GM23338 (cell line): ENCODE measurements around the gene MYDGF. TPM values are rescaled to one million over a fixed set of nuclear protein-coding genes. Genes with fewer than 3 reads are reported as not detected.

ENCODE experiments used
- ATAC-seq: fragments of 200-7000 bp; cut with Tn5 transposase; 3 replicates; pipeline ENCODE4 v1.9.1; 2020
- DNase-seq: peaks from one replicate; pipeline ENCODE4 v3.0.0-alpha.2; 2015; ENCODE audit warnings: low spot score
- H2AFZ ChIP-seq: fragments of 200-600 bp; sonication (generic); 2 replicates; pipeline ENCODE4 v1.8.0; 2016; ENCODE audit warnings: antibody characterized with exemption, mild to moderate bottlenecking, moderate library complexity
- H3F3A ChIP-seq: fragments of 200-600 bp; sonication (generic); replicated peaks from 2 replicates; pipeline ENCODE4 v1.8.0; 2017; ENCODE audit warnings: antibody characterized with exemption, mixed run types, low read depth
- H3K27ac ChIP-seq: fragments of 200-600 bp; sonication (generic); 2 replicates; pipeline ENCODE4 v1.6.1; 2016; ENCODE audit warnings: low read depth
- H3K27me3 ChIP-seq: fragments of 200-600 bp; sonication (generic); 2 replicates; pipeline ENCODE4 v1.8.0; 2016; ENCODE audit warnings: mild to moderate bottlenecking, mixed run types, moderate library complexity; ENCODE audit not compliant: insufficient read depth
- H3K36me3 ChIP-seq: fragments of 200-600 bp; sonication (generic); 2 replicates; pipeline ENCODE4 v1.8.0; 2016; ENCODE audit warnings: mild to moderate bottlenecking; ENCODE audit not compliant: insufficient read depth
- H3K4me1 ChIP-seq: fragments of 200-600 bp; sonication (generic); 2 replicates; pipeline ENCODE4 v1.8.0; 2016; ENCODE audit warnings: mild to moderate bottlenecking, moderate library complexity; ENCODE audit not compliant: insufficient read depth
- H3K4me2 ChIP-seq: fragments of 200-600 bp; sonication (generic); 2 replicates; pipeline ENCODE4 v1.7.1; 2017; ENCODE audit warnings: mixed run types
- H3K4me3 ChIP-seq: fragments of 200-600 bp; sonication (generic); 2 replicates; pipeline ENCODE4 v1.6.1; 2016; ENCODE audit warnings: mixed run types
- H3K79me2 ChIP-seq: fragments of 200-600 bp; sonication (generic); replicated peaks from 2 replicates; pipeline ENCODE4 v1.8.0; 2017; ENCODE audit warnings: mild to moderate bottlenecking; ENCODE audit not compliant: insufficient read depth
- H3K9me2 ChIP-seq: fragments of 200-600 bp; sonication (generic); 2 replicates; pipeline ENCODE4 v1.8.0; 2017; ENCODE audit not compliant: insufficient read depth
- H4K20me1 ChIP-seq: fragments of 200-600 bp; sonication (generic); replicated peaks from 2 replicates; pipeline ENCODE4 v1.8.0; 2017; ENCODE audit warnings: mild to moderate bottlenecking; ENCODE audit not compliant: insufficient read depth
- H3K27ac Mint-ChIP-seq: 2 replicates; pipeline ENCODE4 v1.8.0; 2020; ENCODE audit warnings: inconsistent platforms, mild to moderate bottlenecking, moderate library complexity, mixed read lengths
- H3K27me3 Mint-ChIP-seq: 3 replicates; pipeline ENCODE4 v1.8.0; 2022; ENCODE audit warnings: low read depth, mild to moderate bottlenecking, moderate library complexity, mixed read lengths, inconsistent platforms; ENCODE audit not compliant: insufficient read depth, poor library complexity
- H3K36me3 Mint-ChIP-seq: 3 replicates; pipeline ENCODE4 v1.8.0; 2021; ENCODE audit warnings: low read depth, mild to moderate bottlenecking, inconsistent platforms, moderate library complexity, mixed read lengths
- H3K4me1 Mint-ChIP-seq: 3 replicates; pipeline ENCODE4 v1.8.0; 2020; ENCODE audit warnings: mild to moderate bottlenecking, inconsistent platforms, mixed read lengths
- H3K4me3 Mint-ChIP-seq: 3 replicates; pipeline ENCODE4 v1.8.0; 2021; ENCODE audit warnings: moderate library complexity, mild to moderate bottlenecking, inconsistent platforms, mixed read lengths
- H3K9me3 Mint-ChIP-seq: 3 replicates; pipeline ENCODE4 v1.8.0; 2020; ENCODE audit warnings: moderate library complexity, mild to moderate bottlenecking, inconsistent platforms, mixed read lengths
- CREB1 ChIP-seq: fragments of 250-450 bp; sonication (Bioruptor Pico); IDR thresholded peaks from 2 replicates; pipeline ENCODE4 v1.5.0; 2020; ENCODE audit warnings: low read depth, mild to moderate bottlenecking, moderate library complexity
- EZH2 ChIP-seq: fragments of 200-600 bp; sonication (generic); IDR thresholded peaks from one replicate; pipeline ENCODE4 v1.8.0; 2017; ENCODE audit warnings: antibody characterized with exemption, mild to moderate bottlenecking, low read depth; ENCODE audit not compliant: unreplicated experiment
- EZH2phosphoT487 ChIP-seq: fragments of 200-600 bp; sonication (generic); IDR thresholded peaks from one replicate; pipeline ENCODE4 v1.8.1; 2018; ENCODE audit warnings: antibody characterized with exemption; ENCODE audit not compliant: unreplicated experiment
- JUNB ChIP-seq: IDR thresholded peaks from one replicate; pipeline ENCODE4 v1.6.1; 2016; ENCODE audit warnings: antibody characterized with exemption; ENCODE audit not compliant: unreplicated experiment
- NANOG ChIP-seq: IDR thresholded peaks from 2 replicates; pipeline ENCODE4 v1.6.1; 2016; ENCODE audit warnings: antibody characterized with exemption, borderline replicate concordance
- POLR2AphosphoS5 ChIP-seq: IDR thresholded peaks from 2 replicates; pipeline ENCODE4 v1.6.1; 2016; ENCODE audit warnings: antibody characterized with exemption, low read depth
- STAT1 ChIP-seq: IDR thresholded peaks from one replicate; pipeline ENCODE4 v1.6.1; 2016; ENCODE audit warnings: antibody characterized with exemption; ENCODE audit not compliant: unreplicated experiment
- ZNF114 ChIP-seq: fragments of 250-450 bp; sonication (Bioruptor Pico); IDR thresholded peaks from 2 replicates; pipeline ENCODE4 v1.5.0; 2020; ENCODE audit warnings: mild to moderate bottlenecking, moderate library complexity
- ZNF331 ChIP-seq: fragments of 250-450 bp; sonication (Bioruptor Pico); IDR thresholded peaks from 2 replicates; pipeline ENCODE4 v1.5.0; 2020; ENCODE audit warnings: low read depth, mild to moderate bottlenecking, moderate library complexity
- polyA plus RNA-seq: library from polyadenylated mRNA; unstranded; fragments of >200 nt; fragmentation: Nextera tagmentation; extraction: Ambion mirVana; gene quantifications from 2 replicates; pipeline ENCODE4 v1.2.1, GENCODE V29; 2016
- total RNA-seq: library from RNA; depleted of rRNA; stranded (reverse); fragments of >200 nt; shearing (Covaris generic); gene quantifications from 2 replicates; pipeline ENCODE4 v1.2.3, GENCODE V29; 2014
- TF ChIP-seq, protein P1 (sequence below): IDR thresholded peaks from one replicate; pipeline ENCODE4 v1.6.1; 2018; ENCODE audit warnings: antibody characterized with exemption; ENCODE audit not compliant: unreplicated experiment
- TF ChIP-seq, protein P2 (sequence below), 2 experiments: fragments of 200-600 bp in 1 of 2; sonication (generic) in 1 of 2; conservative IDR thresholded peaks; 2 replicates each; pipeline versions ENCODE4 v1.5.1 to v1.6.1; 2016 to 2017; ENCODE audit warnings: antibody characterized with exemption in 2 of 2, low read depth in 2 of 2, mild to moderate bottlenecking in 2 of 2, moderate library complexity in 1 of 2
- TF ChIP-seq, protein P3 (sequence below): IDR thresholded peaks from 2 replicates; pipeline ENCODE4 v1.6.1; 2016; ENCODE audit warnings: antibody characterized with exemption

Gene MYDGF
- total and polyA plus RNA-seq, 2 experiments from 2014 or later = 42.3 to 99.5 TPM

DNA sequence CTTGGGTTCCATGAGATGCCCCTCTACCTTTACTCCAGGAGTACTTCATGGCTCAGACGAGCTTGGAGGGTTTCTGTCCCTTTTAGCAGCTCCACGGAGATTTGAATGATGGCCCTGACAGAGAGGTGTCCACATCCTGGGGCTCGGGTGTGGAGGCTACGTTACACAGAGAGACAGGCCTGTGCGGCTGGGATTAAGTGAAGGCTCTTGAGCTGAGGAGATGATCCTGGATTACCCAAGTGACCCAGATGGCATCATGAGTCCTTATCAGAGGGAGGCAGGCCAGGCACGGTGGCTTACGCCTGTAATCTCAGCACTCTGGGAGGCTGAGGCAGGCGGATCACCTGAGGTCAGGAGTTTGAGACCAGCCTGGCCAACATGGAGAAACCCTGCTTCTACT is 41.1 kb upstream of the MYDGF start:
- Mint-ChIP-seq H3K27me3 (peaks cover 12% of the 10 kb centered on the region), H3K4me1 (no peaks in the 10 kb centered on the region; the same call in 2 of the 3 replicates), H3K27ac (no peak overlapping the region), H3K9me3 (no peaks in the 10 kb centered on the region), H3K36me3 (peaks cover 50% of the 10 kb centered on the region), H3K4me3 (no peak overlapping the region)
- ATAC-seq (no peak), DNase-seq (no peak)
- H3K79me2 ChIP-seq = no peaks in the 10 kb centered on the region
- no peaks in the 10 kb centered on the region for H3K9me2 ChIP-seq
- H4K20me1 ChIP-seq = no peaks in the 10 kb centered on the region; the same call in 1 of the 2 replicates
- H3K4me2 ChIP-seq = no peak overlapping the region
- H3K36me3 ChIP-seq = no peaks in the 10 kb centered on the region
- H3F3A ChIP-seq = no peaks in the 10 kb centered on the region
- H3K4me3 ChIP-seq = no peak overlapping the region
- no peak overlapping the region for H2AFZ ChIP-seq
- H3K27ac ChIP-seq = no peak overlapping the region
- no peaks in the 10 kb centered on the region for H3K27me3 ChIP-seq
- no peaks in the 10 kb centered on the region for H3K4me1 ChIP-seq
- TF ChIP-seq JUNB = no peak
- TF ChIP-seq, protein P1, sequence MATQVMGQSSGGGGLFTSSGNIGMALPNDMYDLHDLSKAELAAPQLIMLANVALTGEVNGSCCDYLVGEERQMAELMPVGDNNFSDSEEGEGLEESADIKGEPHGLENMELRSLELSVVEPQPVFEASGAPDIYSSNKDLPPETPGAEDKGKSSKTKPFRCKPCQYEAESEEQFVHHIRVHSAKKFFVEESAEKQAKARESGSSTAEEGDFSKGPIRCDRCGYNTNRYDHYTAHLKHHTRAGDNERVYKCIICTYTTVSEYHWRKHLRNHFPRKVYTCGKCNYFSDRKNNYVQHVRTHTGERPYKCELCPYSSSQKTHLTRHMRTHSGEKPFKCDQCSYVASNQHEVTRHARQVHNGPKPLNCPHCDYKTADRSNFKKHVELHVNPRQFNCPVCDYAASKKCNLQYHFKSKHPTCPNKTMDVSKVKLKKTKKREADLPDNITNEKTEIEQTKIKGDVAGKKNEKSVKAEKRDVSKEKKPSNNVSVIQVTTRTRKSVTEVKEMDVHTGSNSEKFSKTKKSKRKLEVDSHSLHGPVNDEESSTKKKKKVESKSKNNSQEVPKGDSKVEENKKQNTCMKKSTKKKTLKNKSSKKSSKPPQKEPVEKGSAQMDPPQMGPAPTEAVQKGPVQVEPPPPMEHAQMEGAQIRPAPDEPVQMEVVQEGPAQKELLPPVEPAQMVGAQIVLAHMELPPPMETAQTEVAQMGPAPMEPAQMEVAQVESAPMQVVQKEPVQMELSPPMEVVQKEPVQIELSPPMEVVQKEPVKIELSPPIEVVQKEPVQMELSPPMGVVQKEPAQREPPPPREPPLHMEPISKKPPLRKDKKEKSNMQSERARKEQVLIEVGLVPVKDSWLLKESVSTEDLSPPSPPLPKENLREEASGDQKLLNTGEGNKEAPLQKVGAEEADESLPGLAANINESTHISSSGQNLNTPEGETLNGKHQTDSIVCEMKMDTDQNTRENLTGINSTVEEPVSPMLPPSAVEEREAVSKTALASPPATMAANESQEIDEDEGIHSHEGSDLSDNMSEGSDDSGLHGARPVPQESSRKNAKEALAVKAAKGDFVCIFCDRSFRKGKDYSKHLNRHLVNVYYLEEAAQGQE = no peak
- TF ChIP-seq, protein P2, sequence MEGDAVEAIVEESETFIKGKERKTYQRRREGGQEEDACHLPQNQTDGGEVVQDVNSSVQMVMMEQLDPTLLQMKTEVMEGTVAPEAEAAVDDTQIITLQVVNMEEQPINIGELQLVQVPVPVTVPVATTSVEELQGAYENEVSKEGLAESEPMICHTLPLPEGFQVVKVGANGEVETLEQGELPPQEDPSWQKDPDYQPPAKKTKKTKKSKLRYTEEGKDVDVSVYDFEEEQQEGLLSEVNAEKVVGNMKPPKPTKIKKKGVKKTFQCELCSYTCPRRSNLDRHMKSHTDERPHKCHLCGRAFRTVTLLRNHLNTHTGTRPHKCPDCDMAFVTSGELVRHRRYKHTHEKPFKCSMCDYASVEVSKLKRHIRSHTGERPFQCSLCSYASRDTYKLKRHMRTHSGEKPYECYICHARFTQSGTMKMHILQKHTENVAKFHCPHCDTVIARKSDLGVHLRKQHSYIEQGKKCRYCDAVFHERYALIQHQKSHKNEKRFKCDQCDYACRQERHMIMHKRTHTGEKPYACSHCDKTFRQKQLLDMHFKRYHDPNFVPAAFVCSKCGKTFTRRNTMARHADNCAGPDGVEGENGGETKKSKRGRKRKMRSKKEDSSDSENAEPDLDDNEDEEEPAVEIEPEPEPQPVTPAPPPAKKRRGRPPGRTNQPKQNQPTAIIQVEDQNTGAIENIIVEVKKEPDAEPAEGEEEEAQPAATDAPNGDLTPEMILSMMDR (conservative IDR thresholded peaks at IDR 0.05; ENCODE audit: low read depth in 2 of 2) = no peak
- no peak for TF ChIP-seq STAT1
- no peak for TF ChIP-seq EZH2phosphoT487
- no peak for TF ChIP-seq POLR2AphosphoS5
- no peak for TF ChIP-seq NANOG
- no peak for TF ChIP-seq EZH2
- TF ChIP-seq ZNF114 (CRISPR knock-in tag) = no peak

- Mint-ChIP-seq H3K4me1 (no peaks in the 10 kb centered on the region; the same call in 2 of the 3 replicates), H3K36me3 (peaks cover 45% of the 10 kb centered on the region), H3K27ac (no peak overlapping the region), H3K4me3 (no peak overlapping the region), H3K9me3 (no peaks in the 10 kb centered on the region), H3K27me3 (peaks cover 12% of the 10 kb centered on the region)
- no peaks in the 10 kb centered on the region for H3K36me3 ChIP-seq
- no peaks in the 10 kb centered on the region for H3K27me3 ChIP-seq
- DNase-seq = no peak
- H3K4me1 ChIP-seq = no peaks in the 10 kb centered on the region
- no peaks in the 10 kb centered on the region for H3K9me2 ChIP-seq
- H3K79me2 ChIP-seq = no peaks in the 10 kb centered on the region
- ATAC-seq = no peak
- no peaks in the 10 kb centered on the region for H3F3A ChIP-seq
- H2AFZ ChIP-seq = no peak overlapping the region
- no peak overlapping the region for H3K27ac ChIP-seq
- H4K20me1 ChIP-seq = peaks cover 2% of the 10 kb centered on the region; the same call in 1 of the 2 replicates
- H3K4me2 ChIP-seq = no peak overlapping the region
- H3K4me3 ChIP-seq = no peak overlapping the region
- no peak for TF ChIP-seq EZH2
- TF ChIP-seq JUNB = no peak
- TF ChIP-seq CREB1 (CRISPR knock-in tag) = no peak
- TF ChIP-seq ZNF331 (CRISPR knock-in tag) = no peak
- TF ChIP-seq, protein P1 = no peak
- TF ChIP-seq, protein P3, sequence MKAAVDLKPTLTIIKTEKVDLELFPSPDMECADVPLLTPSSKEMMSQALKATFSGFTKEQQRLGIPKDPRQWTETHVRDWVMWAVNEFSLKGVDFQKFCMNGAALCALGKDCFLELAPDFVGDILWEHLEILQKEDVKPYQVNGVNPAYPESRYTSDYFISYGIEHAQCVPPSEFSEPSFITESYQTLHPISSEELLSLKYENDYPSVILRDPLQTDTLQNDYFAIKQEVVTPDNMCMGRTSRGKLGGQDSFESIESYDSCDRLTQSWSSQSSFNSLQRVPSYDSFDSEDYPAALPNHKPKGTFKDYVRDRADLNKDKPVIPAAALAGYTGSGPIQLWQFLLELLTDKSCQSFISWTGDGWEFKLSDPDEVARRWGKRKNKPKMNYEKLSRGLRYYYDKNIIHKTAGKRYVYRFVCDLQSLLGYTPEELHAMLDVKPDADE = no peak
Measured at GRCh38 chr19:4710281-4710600, 40.1 kb upstream of the MYDGF start.
